ENCODE data around the gene DLG5.

DNA sequence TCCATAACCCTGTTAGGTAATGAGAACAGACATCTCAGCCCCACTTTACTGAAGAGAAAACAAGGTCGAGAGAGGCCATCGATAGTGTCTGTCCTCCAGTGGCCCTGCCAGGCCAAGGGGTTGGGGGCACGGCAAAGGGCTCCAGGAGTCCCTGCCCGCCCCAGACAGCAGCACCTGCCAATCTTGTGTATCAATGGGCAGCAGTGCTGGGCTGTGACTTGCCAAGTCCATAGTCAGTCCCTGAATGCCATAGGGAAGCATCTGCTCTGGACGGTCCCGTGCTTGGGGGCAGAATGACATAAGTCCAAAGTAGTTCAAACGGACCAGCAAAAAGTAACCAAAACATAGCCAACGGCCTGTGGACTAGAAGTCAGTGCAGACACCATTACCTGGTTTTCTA lies 33.2 kb downstream of the DLG5 start:
- TF ChIP-seq KLF8 (tag by site-specific recombination; IDR thresholded peaks at IDR 0.05), result no peak
- TF ChIP-seq, protein P1, sequence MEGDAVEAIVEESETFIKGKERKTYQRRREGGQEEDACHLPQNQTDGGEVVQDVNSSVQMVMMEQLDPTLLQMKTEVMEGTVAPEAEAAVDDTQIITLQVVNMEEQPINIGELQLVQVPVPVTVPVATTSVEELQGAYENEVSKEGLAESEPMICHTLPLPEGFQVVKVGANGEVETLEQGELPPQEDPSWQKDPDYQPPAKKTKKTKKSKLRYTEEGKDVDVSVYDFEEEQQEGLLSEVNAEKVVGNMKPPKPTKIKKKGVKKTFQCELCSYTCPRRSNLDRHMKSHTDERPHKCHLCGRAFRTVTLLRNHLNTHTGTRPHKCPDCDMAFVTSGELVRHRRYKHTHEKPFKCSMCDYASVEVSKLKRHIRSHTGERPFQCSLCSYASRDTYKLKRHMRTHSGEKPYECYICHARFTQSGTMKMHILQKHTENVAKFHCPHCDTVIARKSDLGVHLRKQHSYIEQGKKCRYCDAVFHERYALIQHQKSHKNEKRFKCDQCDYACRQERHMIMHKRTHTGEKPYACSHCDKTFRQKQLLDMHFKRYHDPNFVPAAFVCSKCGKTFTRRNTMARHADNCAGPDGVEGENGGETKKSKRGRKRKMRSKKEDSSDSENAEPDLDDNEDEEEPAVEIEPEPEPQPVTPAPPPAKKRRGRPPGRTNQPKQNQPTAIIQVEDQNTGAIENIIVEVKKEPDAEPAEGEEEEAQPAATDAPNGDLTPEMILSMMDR (tag by site-specific recombination; IDR thresholded peaks at IDR 0.05), result no peak
- no peak for TF ChIP-seq REST (tag by site-specific recombination; IDR thresholded peaks at IDR 0.05)
- no peak for TF ChIP-seq ZNF274 (IDR thresholded peaks at IDR 0.05; ENCODE audit: low read length)
- TF ChIP-seq ZNF274 (tag by site-specific recombination; IDR thresholded peaks at IDR 0.05; ENCODE audit: borderline replicate concordance), result no peak
- no peak for TF ChIP-seq HOXA7 (CRISPR knock-in tag; IDR thresholded peaks at IDR 0.05; ENCODE audit: borderline replicate concordance)
- no peak for TF ChIP-seq ZNF223 (tag by site-specific recombination; IDR thresholded peaks at IDR 0.05)
- TF ChIP-seq TRIM28 (IDR thresholded peaks at IDR 0.05; ENCODE audit: borderline replicate concordance, low read length), result no peak
- TF ChIP-seq PRDM10 (tag by site-specific recombination; IDR thresholded peaks at IDR 0.05), result no peak
- TF ChIP-seq, protein P2, sequence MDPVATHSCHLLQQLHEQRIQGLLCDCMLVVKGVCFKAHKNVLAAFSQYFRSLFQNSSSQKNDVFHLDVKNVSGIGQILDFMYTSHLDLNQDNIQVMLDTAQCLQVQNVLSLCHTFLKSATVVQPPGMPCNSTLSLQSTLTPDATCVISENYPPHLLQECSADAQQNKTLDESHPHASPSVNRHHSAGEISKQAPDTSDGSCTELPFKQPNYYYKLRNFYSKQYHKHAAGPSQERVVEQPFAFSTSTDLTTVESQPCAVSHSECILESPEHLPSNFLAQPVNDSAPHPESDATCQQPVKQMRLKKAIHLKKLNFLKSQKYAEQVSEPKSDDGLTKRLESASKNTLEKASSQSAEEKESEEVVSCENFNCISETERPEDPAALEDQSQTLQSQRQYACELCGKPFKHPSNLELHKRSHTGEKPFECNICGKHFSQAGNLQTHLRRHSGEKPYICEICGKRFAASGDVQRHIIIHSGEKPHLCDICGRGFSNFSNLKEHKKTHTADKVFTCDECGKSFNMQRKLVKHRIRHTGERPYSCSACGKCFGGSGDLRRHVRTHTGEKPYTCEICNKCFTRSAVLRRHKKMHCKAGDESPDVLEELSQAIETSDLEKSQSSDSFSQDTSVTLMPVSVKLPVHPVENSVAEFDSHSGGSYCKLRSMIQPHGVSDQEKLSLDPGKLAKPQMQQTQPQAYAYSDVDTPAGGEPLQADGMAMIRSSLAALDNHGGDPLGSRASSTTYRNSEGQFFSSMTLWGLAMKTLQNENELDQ (tag by site-specific recombination; IDR thresholded peaks at IDR 0.05; ENCODE audit: low read depth), result no peak
- TF ChIP-seq ATF2 (tag by site-specific recombination; IDR thresholded peaks at IDR 0.05; ENCODE audit: low read depth), result no peak
- TF ChIP-seq MZF1 (tag by site-specific recombination; IDR thresholded peaks at IDR 0.05; ENCODE audit: borderline replicate concordance), result no peak
- TF ChIP-seq MEIS1 (CRISPR knock-in tag; IDR thresholded peaks at IDR 0.05; ENCODE audit: borderline replicate concordance), result no peak

Measured in HEK293 (cell line).